Cardiac muscle cell (in vitro differentiated cells and primary cell): ENCODE data around the gene INPP5B. TPM values are rescaled to one million over a fixed set of nuclear protein-coding genes. Genes with fewer than 3 reads are reported as not detected.

ENCODE experiments used
- DNase-seq, 2 donors: peaks; one replicate each; pipeline versions ENCODE4 v3.0.0 to v3.0.0-alpha.2; 2010 to 2017; ENCODE audit warnings: low read depth in 1 of 2, low spot score in 1 of 2
- H3K27ac ChIP-seq: fragments of 200-600 bp; sonication (generic); 2 replicates; pipeline ENCODE4 v1.5.1; 2016
- H3K27me3 ChIP-seq: fragments of 200-600 bp; sonication (generic); 2 replicates; pipeline ENCODE4 v1.6.0; 2016; ENCODE audit warnings: control low read depth
- H3K36me3 ChIP-seq: fragments of 200-600 bp; sonication (generic); 2 replicates; pipeline ENCODE4 v1.5.1; 2016; ENCODE audit warnings: control low read depth
- H3K4me1 ChIP-seq: fragments of 200-600 bp; sonication (generic); 2 replicates; pipeline ENCODE4 v1.8.1; 2017; ENCODE audit warnings: low read depth, mild to moderate bottlenecking, mixed run types
- H3K4me3 ChIP-seq: fragments of 200-600 bp; sonication (generic); 2 replicates; pipeline ENCODE4 v1.5.1; 2016; ENCODE audit warnings: mild to moderate bottlenecking
- H3K9me3 ChIP-seq: fragments of 200-600 bp; sonication (generic); 2 replicates; pipeline ENCODE4 v1.5.1; 2017; ENCODE audit warnings: low read depth, mild to moderate bottlenecking, control low read depth
- polyA plus RNA-seq: library from polyadenylated mRNA; unstranded; fragments of >200 nt; fragmentation: Nextera tagmentation; extraction: Ambion mirVana; gene quantifications from 2 replicates; pipeline ENCODE4 v1.2.1, GENCODE V29; 2016
- total RNA-seq: library from RNA; depleted of rRNA; stranded (reverse); fragments of >200 nt; gene quantifications from 2 replicates; pipeline ENCODE4 v1.2.3, GENCODE V29; 2016
- TF ChIP-seq, protein P1 (sequence below): IDR thresholded peaks from 2 replicates; pipeline ENCODE4 v1.5.1; 2012; ENCODE audit warnings: low read depth, mild to moderate bottlenecking, low read length

INPP5B gene
- total and polyA plus RNA-seq, 2 experiments from 2014 or later = 9.9 to 18.4 TPM

DNA sequence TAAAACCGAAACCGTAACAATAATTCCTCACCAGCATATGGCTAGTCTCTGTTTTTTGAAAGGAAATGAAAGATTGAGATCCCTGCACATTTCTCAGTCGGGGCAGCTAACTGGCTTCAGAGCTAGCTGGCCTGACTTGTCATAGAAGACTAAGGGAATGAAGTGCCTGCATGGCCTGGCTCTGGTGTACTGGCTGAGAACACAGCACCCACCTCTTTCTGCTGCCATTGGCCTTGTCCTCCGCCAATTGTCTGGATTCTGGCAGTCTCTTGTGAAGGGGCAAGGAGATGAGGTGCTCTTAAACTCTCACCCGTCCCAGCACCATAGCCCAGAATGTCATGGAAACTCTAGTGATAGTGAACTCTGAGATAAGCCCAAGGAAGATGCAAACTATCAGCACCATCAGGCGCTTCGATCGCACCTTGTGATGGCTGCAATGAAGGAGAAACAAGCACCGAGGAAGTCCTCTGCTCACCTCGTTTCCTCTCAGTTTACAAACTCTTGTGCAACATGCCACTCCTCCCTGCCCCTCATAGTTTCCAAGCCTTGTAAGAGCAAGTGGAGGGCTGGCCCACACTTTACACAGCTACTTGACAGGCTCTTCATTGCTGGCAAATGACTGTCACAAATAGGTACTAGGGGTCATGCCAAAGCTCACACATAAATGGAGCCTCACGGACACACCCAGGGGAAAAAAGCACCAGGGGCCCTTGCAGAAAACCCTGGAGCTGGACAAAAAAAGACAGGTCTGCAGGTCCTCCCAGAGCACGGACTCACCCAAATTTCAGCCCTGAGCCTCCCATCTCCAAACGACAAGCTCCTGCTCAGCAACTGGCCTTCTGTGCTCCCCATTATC is 16.4 kb downstream of the INPP5B start:
- Histone ChIP-seq H3K4me1 (peaks cover 13% of the 10 kb centered on the region), H3K27ac (peak overlapping the region; percentile 81), H3K27me3 (no peaks in the 10 kb centered on the region), H3K36me3 (no peaks in the 10 kb centered on the region), H3K4me3 (peak overlapping the region; percentile 78), H3K9me3 (no peaks in the 10 kb centered on the region)
- DNase-seq = peak; percentile 14 to 63
- TF ChIP-seq, protein P1, sequence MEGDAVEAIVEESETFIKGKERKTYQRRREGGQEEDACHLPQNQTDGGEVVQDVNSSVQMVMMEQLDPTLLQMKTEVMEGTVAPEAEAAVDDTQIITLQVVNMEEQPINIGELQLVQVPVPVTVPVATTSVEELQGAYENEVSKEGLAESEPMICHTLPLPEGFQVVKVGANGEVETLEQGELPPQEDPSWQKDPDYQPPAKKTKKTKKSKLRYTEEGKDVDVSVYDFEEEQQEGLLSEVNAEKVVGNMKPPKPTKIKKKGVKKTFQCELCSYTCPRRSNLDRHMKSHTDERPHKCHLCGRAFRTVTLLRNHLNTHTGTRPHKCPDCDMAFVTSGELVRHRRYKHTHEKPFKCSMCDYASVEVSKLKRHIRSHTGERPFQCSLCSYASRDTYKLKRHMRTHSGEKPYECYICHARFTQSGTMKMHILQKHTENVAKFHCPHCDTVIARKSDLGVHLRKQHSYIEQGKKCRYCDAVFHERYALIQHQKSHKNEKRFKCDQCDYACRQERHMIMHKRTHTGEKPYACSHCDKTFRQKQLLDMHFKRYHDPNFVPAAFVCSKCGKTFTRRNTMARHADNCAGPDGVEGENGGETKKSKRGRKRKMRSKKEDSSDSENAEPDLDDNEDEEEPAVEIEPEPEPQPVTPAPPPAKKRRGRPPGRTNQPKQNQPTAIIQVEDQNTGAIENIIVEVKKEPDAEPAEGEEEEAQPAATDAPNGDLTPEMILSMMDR = no peak

DNA sequence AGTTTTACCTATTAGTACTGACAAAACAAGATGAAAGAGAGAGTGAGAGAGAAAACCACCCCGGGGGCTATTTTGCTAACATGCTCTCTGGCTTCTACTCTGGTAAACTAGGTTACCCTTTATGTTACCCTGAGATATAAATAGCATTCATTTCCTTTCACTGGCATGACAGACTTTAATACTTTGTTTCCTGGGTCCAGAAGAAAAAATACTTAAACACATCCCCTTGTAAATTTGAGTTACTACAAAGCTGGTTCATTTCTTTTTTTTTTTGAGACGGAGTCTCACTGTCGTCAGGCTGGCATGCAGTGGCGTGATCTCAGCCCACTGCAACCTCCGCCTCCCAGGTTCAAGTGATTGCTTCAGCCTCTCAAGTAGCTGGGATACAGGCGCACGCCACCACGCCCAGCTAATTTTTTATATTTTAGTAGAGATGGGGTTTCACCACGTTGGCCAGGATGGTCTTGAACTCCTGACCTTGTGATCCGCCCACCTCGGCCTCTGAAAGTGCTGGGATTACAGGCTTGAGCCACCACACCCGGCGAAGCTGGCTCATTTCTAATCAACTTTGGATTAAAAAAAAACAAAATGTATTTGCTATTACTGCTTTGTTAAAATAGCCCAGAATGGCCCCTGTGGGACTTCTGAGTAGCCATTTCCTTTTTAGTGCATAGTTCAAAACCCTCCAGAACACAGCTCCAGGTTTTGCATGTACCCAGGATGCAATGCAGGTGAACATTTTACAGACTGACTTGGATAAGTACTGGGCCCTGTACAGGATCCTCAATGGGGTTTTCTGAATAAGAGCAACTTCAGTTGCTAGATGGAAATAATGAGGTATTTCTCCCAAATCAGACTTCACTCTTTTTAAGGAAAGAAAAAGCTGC is 20.6 kb downstream of the INPP5B start:
- no peak overlapping the region for H3K4me3 ChIP-seq
- TF ChIP-seq, protein P1 = no peak
- peak overlapping the region; percentile 0 for H3K27ac ChIP-seq
- DNase-seq = no peak
- no peaks in the 10 kb centered on the region for H3K27me3 ChIP-seq
- peaks cover 10% of the 10 kb centered on the region for H3K4me1 ChIP-seq
- H3K36me3 ChIP-seq = no peaks in the 10 kb centered on the region
- H3K9me3 ChIP-seq = no peaks in the 10 kb centered on the region

DNA sequence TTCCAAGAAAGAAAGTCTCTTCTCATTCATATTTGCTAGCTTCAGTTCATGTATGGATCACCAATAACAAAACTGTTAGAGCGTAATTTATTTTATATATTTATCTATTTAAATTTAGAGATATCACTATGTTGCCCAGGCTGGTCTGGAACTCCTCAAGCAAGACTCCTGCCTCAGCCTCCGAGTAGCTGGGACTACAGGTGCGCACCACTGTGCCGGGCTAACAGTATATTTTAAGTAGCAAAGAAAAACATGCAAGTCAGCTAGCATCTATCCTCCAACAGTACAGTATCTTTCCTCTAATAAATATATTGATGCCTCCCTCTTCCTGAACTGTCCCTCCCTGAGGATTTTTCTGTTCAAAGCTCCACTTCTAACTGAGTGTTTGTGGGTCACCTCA is 21.5 kb downstream of the INPP5B start:
- no peaks in the 10 kb centered on the region for H3K27me3 ChIP-seq
- H3K36me3 ChIP-seq = no peaks in the 10 kb centered on the region
- no peak for DNase-seq
- no peak overlapping the region for H3K4me3 ChIP-seq
- H3K9me3 ChIP-seq = no peaks in the 10 kb centered on the region
- TF ChIP-seq, protein P1 = no peak
- peaks cover 3% of the 10 kb centered on the region for H3K4me1 ChIP-seq
- H3K27ac ChIP-seq = peak overlapping the region; percentile 0

DNA sequence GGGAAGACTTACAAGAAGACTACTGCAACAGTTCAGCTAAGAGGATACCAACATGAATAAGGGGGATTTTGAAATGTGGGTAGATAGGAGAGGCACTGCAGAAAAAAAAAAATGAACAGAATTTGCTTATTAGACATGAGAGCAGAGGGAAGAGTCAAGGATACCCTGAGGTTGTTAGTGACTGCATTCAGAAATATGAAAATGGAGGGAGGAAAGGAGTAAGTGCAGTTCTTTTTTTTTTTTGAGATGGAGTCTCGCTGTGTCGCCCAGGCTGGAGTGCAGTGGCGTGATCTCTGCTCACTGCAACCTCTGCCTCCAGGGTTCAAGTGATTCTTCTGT is 23.3 kb downstream of the INPP5B start:
- H3K27ac ChIP-seq = no peak overlapping the region
- no peak for DNase-seq
- no peak overlapping the region for H3K4me3 ChIP-seq
- no peaks in the 10 kb centered on the region for H3K27me3 ChIP-seq
- H3K4me1 ChIP-seq = no peaks in the 10 kb centered on the region
- TF ChIP-seq, protein P1 = no peak
- H3K9me3 ChIP-seq = no peaks in the 10 kb centered on the region
- no peaks in the 10 kb centered on the region for H3K36me3 ChIP-seq

DNA sequence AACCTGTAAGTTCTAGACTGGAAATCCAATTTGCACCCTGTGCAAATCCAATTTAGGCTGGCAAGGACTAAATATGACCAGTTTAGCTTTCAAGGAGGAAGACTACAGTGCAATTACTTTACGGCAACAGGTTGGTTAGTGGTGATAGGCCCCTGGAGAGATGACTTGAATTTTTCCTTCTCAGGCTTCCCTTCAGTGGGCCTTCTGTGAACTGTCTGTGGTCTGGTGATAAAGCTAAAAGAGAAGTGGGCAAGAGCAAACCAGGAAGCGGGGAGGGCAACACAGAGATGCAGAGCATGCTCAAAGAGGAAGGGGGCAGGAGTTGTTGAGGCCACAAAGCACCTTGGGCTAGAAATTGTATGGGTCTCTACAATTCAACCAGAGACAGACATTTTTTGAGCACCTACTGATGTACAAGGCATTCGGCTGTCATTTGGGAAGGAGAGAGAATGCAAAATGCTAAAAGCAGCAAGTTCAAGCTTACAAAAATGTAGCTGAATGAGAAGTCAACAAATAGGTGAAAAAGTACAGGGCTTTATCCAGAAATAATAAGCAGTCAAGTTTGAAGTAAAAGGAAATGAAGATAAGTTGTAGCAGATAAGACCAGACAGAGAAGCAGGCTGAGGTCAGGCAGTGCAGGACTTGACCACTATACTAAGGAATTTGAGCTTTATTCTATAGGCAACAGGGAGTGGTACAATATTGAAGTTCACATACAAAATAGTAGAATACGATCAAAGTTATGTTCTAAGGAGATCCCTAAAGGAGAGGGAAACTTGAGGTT is 23.9 kb downstream of the INPP5B start:
- Histone ChIP-seq H3K27ac (no peak overlapping the region), H3K27me3 (no peaks in the 10 kb centered on the region)

More for the DNA sequence above, 23.9 kb downstream of the INPP5B start:
- no peak for DNase-seq
- TF ChIP-seq, protein P1 = no peak
- Histone ChIP-seq H3K36me3 (no peaks in the 10 kb centered on the region), H3K4me1 (no peaks in the 10 kb centered on the region), H3K9me3 (no peaks in the 10 kb centered on the region), H3K4me3 (no peak overlapping the region)
